ENCODE measurements around the gene HBQ1. TPM values are rescaled to one million over a fixed set of nuclear protein-coding genes. Genes with fewer than 3 reads are reported as not detected.
A peak's percentile ranks its signal among the peaks of the same experiment; 100 is the strongest.

HBQ1 gene
- total and polyA plus RNA-seq, 2 of the 4 experiments (the other 2 are of a cell fraction): 0.92 TPM; not detected in 1

DNA sequence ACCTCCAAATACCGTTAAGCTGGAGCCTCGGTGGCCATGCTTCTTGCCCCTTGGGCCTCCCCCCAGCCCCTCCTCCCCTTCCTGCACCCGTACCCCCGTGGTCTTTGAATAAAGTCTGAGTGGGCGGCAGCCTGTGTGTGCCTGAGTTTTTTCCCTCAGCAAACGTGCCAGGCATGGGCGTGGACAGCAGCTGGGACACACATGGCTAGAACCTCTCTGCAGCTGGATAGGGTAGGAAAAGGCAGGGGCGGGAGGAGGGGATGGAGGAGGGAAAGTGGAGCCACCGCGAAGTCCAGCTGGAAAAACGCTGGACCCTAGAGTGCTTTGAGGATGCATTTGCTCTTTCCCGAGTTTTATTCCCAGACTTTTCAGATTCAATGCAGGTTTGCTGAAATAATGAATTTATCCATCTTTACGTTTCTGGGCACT lies 2.9 kb upstream of the HBQ1 start:
- Histone ChIP-seq H3K56ac (ENCODE audit: extremely low read depth, insufficient read depth, low read length) (no peak overlapping the region), H2BK15ac (ENCODE audit: low read depth, low read length) (no peak overlapping the region), H3K4me2 (ENCODE audit: low read depth, low read length) (no peak overlapping the region), H4K20me1 (ENCODE audit: insufficient read depth, low read length) (peaks cover 18% of the 10 kb centered on the region), H3K23ac (ENCODE audit: low read depth, low read length) (no peak overlapping the region), H2BK20ac (ENCODE audit: low read depth, low read length) (no peak overlapping the region), H3K27ac (ENCODE audit: insufficient read depth, low read length) (no peak overlapping the region), H3K4me1 (ENCODE audit: control insufficient read depth, insufficient read depth, low read length) (peaks cover 5% of the 10 kb centered on the region; the same call in 1 of the 2 replicates), H2AK9ac (replicated peaks; ENCODE audit: low read depth, low read length, poor library complexity) (no peak overlapping the region), H3K9me1 (ENCODE audit: insufficient read depth, low read length) (no peaks in the 10 kb centered on the region), H3K9ac (ENCODE audit: low read depth, low read length) (no peak overlapping the region), H2BK120ac (ENCODE audit: low read depth, low read length) (no peak overlapping the region), H2BK5ac (ENCODE audit: low read depth, low read length, poor library complexity, severe bottlenecking) (no peak overlapping the region), H4K91ac (ENCODE audit: insufficient read depth, low read depth, low read length) (no peak overlapping the region), H3K18ac (ENCODE audit: low read depth, low read length) (no peak overlapping the region), H3K27me3 (ENCODE audit: control insufficient read depth, insufficient read depth, low read length) (peaks cover 40% of the 10 kb centered on the region), H2AK5ac (ENCODE audit: low read depth, low read length) (no peak overlapping the region), H4K5ac (ENCODE audit: low read depth, low read length) (no peak overlapping the region), H3K14ac (replicated peaks; ENCODE audit: low read depth, low read length) (no peak overlapping the region), H4K8ac (ENCODE audit: low read depth in 2 of 2, low read length in 2 of 2) (no peak overlapping the region), H3K36me3 (ENCODE audit: control insufficient read depth, insufficient read depth, low read length) (no peaks in the 10 kb centered on the region), H3K4ac (ENCODE audit: low read depth, low read length) (no peak overlapping the region), H3K4me3 (ENCODE audit: insufficient read depth, low read depth, low read length) (no peak overlapping the region), H3K9me3 (ENCODE audit: control insufficient read depth, insufficient read depth, low read length) (0 out of 2 replicates have a peak, but pooled peaks cover 2% of the 10 kb centered on the region), H3K79me1 (ENCODE audit: low read depth in 1 of 2, low read length in 2 of 2) (no peaks in the 10 kb centered on the region), H2AFZ (replicated peaks; ENCODE audit: low read length, poor library complexity) (no peak overlapping the region)
- POLR2A ChIA-PET (ENCODE audit: unreplicated experiment): no interaction called here
- no TSS peak for BruUV-seq (replicated peaks)
- peak; percentile 25 for DNase-seq
- in situ Hi-C loops (cut with MboI; ENCODE audit: low sequenced_read_pairs): no loop called here
- TF ChIP-seq MAFK (IDR thresholded peaks at IDR 0.05; ENCODE audit: low read depth, low read length): no peak
- TF ChIP-seq MXI1 (IDR thresholded peaks at IDR 0.05; ENCODE audit: borderline replicate concordance, low read depth, low read length): peak; percentile 40; the same call in 1 of the 2 replicates
- TF ChIP-seq, protein P1, sequence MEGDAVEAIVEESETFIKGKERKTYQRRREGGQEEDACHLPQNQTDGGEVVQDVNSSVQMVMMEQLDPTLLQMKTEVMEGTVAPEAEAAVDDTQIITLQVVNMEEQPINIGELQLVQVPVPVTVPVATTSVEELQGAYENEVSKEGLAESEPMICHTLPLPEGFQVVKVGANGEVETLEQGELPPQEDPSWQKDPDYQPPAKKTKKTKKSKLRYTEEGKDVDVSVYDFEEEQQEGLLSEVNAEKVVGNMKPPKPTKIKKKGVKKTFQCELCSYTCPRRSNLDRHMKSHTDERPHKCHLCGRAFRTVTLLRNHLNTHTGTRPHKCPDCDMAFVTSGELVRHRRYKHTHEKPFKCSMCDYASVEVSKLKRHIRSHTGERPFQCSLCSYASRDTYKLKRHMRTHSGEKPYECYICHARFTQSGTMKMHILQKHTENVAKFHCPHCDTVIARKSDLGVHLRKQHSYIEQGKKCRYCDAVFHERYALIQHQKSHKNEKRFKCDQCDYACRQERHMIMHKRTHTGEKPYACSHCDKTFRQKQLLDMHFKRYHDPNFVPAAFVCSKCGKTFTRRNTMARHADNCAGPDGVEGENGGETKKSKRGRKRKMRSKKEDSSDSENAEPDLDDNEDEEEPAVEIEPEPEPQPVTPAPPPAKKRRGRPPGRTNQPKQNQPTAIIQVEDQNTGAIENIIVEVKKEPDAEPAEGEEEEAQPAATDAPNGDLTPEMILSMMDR (conservative IDR thresholded peaks at IDR 0.05; ENCODE audit: low read depth, low read length): no peak
- dilution Hi-C loops (cut with HindIII; ENCODE audit: low sequenced_read_pairs, unreplicated experiment): no loop called here
- intact Hi-C loops (cut with micrococcal nuclease): no loop called here
- CTCF ChIA-PET: no interaction called here
- WGBS, 2 experiments (ENCODE audit: extremely low coverage in 2 of 2, insufficient read length in 1 of 2): 0% methylated on average over 1 of the region's 13 CpGs; no CpG with 5 or more reads in 1 of the 2 experiments
- ATAC-seq (ENCODE audit: low read depth): no peak

Data from IMR-90 (cell line).